IPS-NIHi7 (cell line): Measurements from ENCODE around the gene ARHGEF25.

Experiments used
- DNase-seq: peaks from one replicate; pipeline ENCODE4 v3.0.0; 2012; ENCODE audit warnings: mixed read lengths; ENCODE audit errors: extremely low spot score

ARHGEF25 gene

GRCh38 chr12:57621497-57622292, 10.5 kb downstream of the ARHGEF25 start:
- peak; percentile 82 for DNase-seq

- no peak for DNase-seq
Measured at GRCh38 chr12:57622293-57623245, 11.3 kb downstream of the ARHGEF25 start.

GRCh38 chr12:57623385-57623784, 12.2 kb downstream of the ARHGEF25 start:
- no peak for DNase-seq

- no peak for DNase-seq
Measured at GRCh38 chr12:57623811-57624390, 12.7 kb downstream of the ARHGEF25 start.

GRCh38 chr12:57624441-57625220, 13.4 kb downstream of the ARHGEF25 start:
- DNase-seq: no peak

GRCh38 chr12:57625261-57626032, 14.2 kb downstream of the ARHGEF25 start:
- DNase-seq: no peak

- DNase-seq: no peak
Measured at GRCh38 chr12:57626111-57626920, 15.1 kb downstream of the ARHGEF25 start.

GRCh38 chr12:57626921-57627445, 15.7 kb downstream of the ARHGEF25 start:
- DNase-seq: no peak

GRCh38 chr12:57627501-57628279, 16.5 kb downstream of the ARHGEF25 start:
- DNase-seq: peak; percentile 33

- no peak for DNase-seq
Measured at GRCh38 chr12:57628280-57629191, 17.3 kb downstream of the ARHGEF25 start.

GRCh38 chr12:57629897-57630471, 18.7 kb downstream of the ARHGEF25 start:
- DNase-seq: no peak

GRCh38 chr12:57630891-57631433, 19.7 kb downstream of the ARHGEF25 start:
- DNase-seq: peak; percentile 5

GRCh38 chr12:57631566-57632072, 20.4 kb downstream of the ARHGEF25 start:
- peak; percentile 8 for DNase-seq

- DNase-seq: peak; percentile 31
Measured at GRCh38 chr12:57632073-57632957, 21.1 kb downstream of the ARHGEF25 start.

GRCh38 chr12:57632958-57633840, 22.0 kb downstream of the ARHGEF25 start, which contains the start of gene B4GALNT1:
Gene B4GALNT1, minus strand, starts transcription at chr12:57633201. Its CDS starts 1,069 bp downstream, at chr12:57632132.
- peak; percentile 94 for DNase-seq
